TTC549 (cell line): Measurements from ENCODE around the gene ARFGEF2.
A peak's percentile ranks its signal among the peaks of the same experiment; 100 is the strongest.
"Not testable (repeated sequence)": the region's sequence is repeated elsewhere in the genome, so short reads cannot be mapped to it uniquely, and the experiment has no call there.

Source experiments
- FAIRE-seq: peaks from 2 replicates; lab custom pipeline; 2012; peaks lifted over from hg19 to GRCh38; lab: Jason Lieb, UNC

ARFGEF2 gene

GRCh38 chr20:49001741-49002140 is 80.2 kb downstream of the ARFGEF2 start:
- FAIRE-seq: no peak

GRCh38 chr20:49006446-49006980 is 85.0 kb downstream of the ARFGEF2 start:
- no peak for FAIRE-seq

GRCh38 chr20:49009899-49010631 is 88.6 kb downstream of the ARFGEF2 start:
- no peak for FAIRE-seq

- FAIRE-seq: no peak
Observed at GRCh38 chr20:49024220-49024619, 102.7 kb downstream of the ARFGEF2 start.

- not testable (repeated sequence) for FAIRE-seq
Observed at GRCh38 chr20:49028177-49028576, 106.7 kb downstream of the ARFGEF2 start.

GRCh38 chr20:49028684-49029083 is 107.2 kb downstream of the ARFGEF2 start:
- FAIRE-seq: no peak

GRCh38 chr20:49029203-49029602 is 107.7 kb downstream of the ARFGEF2 start:
- FAIRE-seq: no peak

GRCh38 chr20:49030954-49031619 is 109.6 kb downstream of the ARFGEF2 start:
- FAIRE-seq: no peak

- FAIRE-seq: no peak
Observed at GRCh38 chr20:49032455-49032854, 110.9 kb downstream of the ARFGEF2 start.

- FAIRE-seq: no peak
Observed at GRCh38 chr20:49034070-49034732, 112.7 kb downstream of the ARFGEF2 start.

GRCh38 chr20:49037962-49038387 is 116.5 kb downstream of the ARFGEF2 start:
- no peak for FAIRE-seq

- no peak for FAIRE-seq
Observed at GRCh38 chr20:49039854-49040253, 118.3 kb downstream of the ARFGEF2 start.

GRCh38 chr20:49043000-49043399 is 121.5 kb downstream of the ARFGEF2 start:
- FAIRE-seq: no peak

- FAIRE-seq: no peak
Observed at GRCh38 chr20:49045440-49046086, 124.1 kb downstream of the ARFGEF2 start.

GRCh38 chr20:49046087-49046900 is 124.8 kb downstream of the ARFGEF2 start, which contains the start of gene CSE1L:
Gene CSE1L (plus strand): TSS chr20:49046312. CDS start chr20:49058464, 12,152 bp downstream.
- FAIRE-seq: peak; percentile 63

GRCh38 chr20:49052334-49052733 is 130.8 kb downstream of the ARFGEF2 start:
- FAIRE-seq: no peak

GRCh38 chr20:49054056-49054643 is 132.6 kb downstream of the ARFGEF2 start:
- FAIRE-seq: no peak

GRCh38 chr20:49063279-49063678 is 141.8 kb downstream of the ARFGEF2 start:
- no peak for FAIRE-seq

- FAIRE-seq: no peak
Observed at GRCh38 chr20:49074521-49074920, 153.0 kb downstream of the ARFGEF2 start.

- no peak for FAIRE-seq
Observed at GRCh38 chr20:49078310-49078709, 156.8 kb downstream of the ARFGEF2 start.

- not testable (repeated sequence) for FAIRE-seq
Observed at GRCh38 chr20:49082295-49082694, 160.8 kb downstream of the ARFGEF2 start.
